Activated naive CD4-positive, alpha-beta T cell treated with anti-CD3 and anti-CD28 coated beads, Interleukin-2, amount 50 U/mL, for 24 hours (primary cell): Measurements from ENCODE around the gene COQ9.
"Not testable (repeated sequence)": the region's sequence is repeated elsewhere in the genome, so short reads cannot be mapped to it uniquely, and the experiment has no call there.

Experiments used
- H3K27ac Mint-ChIP-seq: one replicate; pipeline ENCODE4 v1.8.0; 2021; ENCODE audit warnings: mild to moderate bottlenecking, mixed read lengths
- H3K27me3 Mint-ChIP-seq: one replicate; pipeline ENCODE4 v1.8.0; 2021; ENCODE audit warnings: mixed read lengths
- H3K36me3 Mint-ChIP-seq: one replicate; pipeline ENCODE4 v1.8.0; 2021; ENCODE audit warnings: mixed read lengths
- H3K4me1 Mint-ChIP-seq: one replicate; pipeline ENCODE4 v1.8.0; 2021; ENCODE audit warnings: mixed read lengths
- H3K4me3 Mint-ChIP-seq: one replicate; pipeline ENCODE4 v1.8.0; 2021; ENCODE audit warnings: mild to moderate bottlenecking, mixed read lengths
- H3K9me3 Mint-ChIP-seq: one replicate; pipeline ENCODE4 v1.8.0; 2021; ENCODE audit warnings: mixed read lengths

Gene COQ9

DNA sequence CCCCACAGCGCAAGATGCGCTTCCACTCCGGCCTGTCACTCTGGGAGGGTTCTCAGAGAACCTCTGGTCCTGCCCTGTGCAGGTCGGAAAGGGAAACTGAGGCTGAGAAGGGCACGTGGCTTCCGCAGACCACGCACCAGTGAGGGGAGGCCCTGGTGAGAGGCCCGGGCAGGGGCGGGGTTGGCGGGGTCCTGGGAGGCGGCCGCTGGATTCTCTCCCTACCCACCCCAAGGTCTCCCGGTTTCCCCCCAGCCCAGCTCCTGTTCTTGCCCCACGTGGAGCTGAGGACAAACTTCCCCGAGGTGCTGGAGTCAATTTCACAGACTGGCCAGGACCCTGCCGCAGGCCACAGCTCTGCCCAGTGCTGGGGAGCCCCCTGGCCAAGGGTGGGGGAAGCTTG lies 31.2 kb upstream of the COQ9 start:
- Mint-ChIP-seq H3K36me3 (no peaks in the 10 kb centered on the region), H3K27ac (no peak overlapping the region), H3K27me3 (no peaks in the 10 kb centered on the region), H3K4me3 (no peak overlapping the region), H3K4me1 (peaks cover 22% of the 10 kb centered on the region), H3K9me3 (no peaks in the 10 kb centered on the region)

GRCh38 chr16:57419506-57419905 lies 27.8 kb upstream of the COQ9 start:
- Mint-ChIP-seq H3K27ac (peak overlapping the region; percentile 55), H3K9me3 (no peaks in the 10 kb centered on the region), H3K4me3 (no peak overlapping the region), H3K36me3 (no peaks in the 10 kb centered on the region), H3K27me3 (no peaks in the 10 kb centered on the region), H3K4me1 (peaks cover 28% of the 10 kb centered on the region)

GRCh38 chr16:57422026-57422944 lies 25.0 kb upstream of the COQ9 start:
- Mint-ChIP-seq H3K9me3 (no peaks in the 10 kb centered on the region), H3K36me3 (peaks cover under 1% of the 10 kb centered on the region), H3K27me3 (no peaks in the 10 kb centered on the region)

DNA sequence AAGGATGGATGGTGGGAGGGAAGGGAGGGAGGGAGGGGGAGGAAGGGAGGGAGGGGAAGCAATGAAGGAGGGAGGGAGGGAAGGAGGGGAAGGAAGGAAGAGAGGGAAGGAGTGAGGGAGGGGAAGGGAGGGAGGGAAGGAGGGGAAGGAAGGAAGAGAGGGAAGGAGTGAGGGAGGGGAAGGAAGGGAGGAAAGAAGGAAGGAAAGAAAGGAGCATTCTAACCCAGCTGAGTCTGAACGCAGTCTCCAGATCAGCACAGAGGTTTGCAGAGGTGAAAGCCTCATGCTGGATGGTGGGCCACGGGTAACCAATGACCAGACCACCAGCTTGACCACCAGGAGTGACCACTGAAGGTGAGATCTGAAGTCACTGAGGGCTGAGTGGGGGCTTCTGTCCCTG lies 24.1 kb upstream of the COQ9 start:
- Mint-ChIP-seq H3K36me3 (peaks cover 3% of the 10 kb centered on the region), H3K27ac (no peak overlapping the region), H3K9me3 (no peaks in the 10 kb centered on the region), H3K27me3 (no peaks in the 10 kb centered on the region), H3K4me1 (peaks cover 17% of the 10 kb centered on the region), H3K4me3 (no peak overlapping the region)

More at GRCh38 chr16:57422026-57422944, 25.0 kb upstream of the COQ9 start:
- Mint-ChIP-seq H3K4me3 (no peak overlapping the region), H3K27ac (no peak overlapping the region), H3K4me1 (peaks cover 23% of the 10 kb centered on the region)

DNA sequence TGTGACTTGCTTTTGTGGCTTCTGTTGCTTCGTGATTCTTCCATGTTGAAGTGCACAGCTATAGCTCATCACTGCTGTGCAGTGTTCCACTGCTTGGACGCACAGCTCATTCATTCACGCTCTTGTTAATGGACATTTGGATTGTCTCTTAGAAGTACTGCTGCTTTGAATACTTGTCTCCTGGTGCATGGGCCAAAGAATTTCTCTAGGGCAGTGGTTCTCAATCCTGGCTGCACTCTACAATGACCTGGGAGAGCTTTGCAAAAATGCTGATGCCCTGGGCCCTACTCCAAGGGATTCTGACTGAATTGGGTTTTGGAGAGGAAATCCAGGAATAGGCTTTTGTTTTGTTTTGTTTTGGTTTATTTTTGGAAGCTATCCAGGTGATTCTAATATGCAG lies 22.7 kb upstream of the COQ9 start:
- Mint-ChIP-seq H3K4me1 (peaks cover 9% of the 10 kb centered on the region), H3K27ac (no peak overlapping the region), H3K4me3 (no peak overlapping the region), H3K9me3 (no peaks in the 10 kb centered on the region), H3K27me3 (no peaks in the 10 kb centered on the region), H3K36me3 (peaks cover 9% of the 10 kb centered on the region)

GRCh38 chr16:57426356-57426755 lies 20.9 kb upstream of the COQ9 start:
- H3K36me3 Mint-ChIP-seq = peaks cover 19% of the 10 kb centered on the region

GRCh38 chr16:57427307-57427706 lies 20.0 kb upstream of the COQ9 start:
- Mint-ChIP-seq H3K27ac (no peak overlapping the region), H3K4me1 (peaks cover 5% of the 10 kb centered on the region), H3K27me3 (no peaks in the 10 kb centered on the region), H3K9me3 (no peaks in the 10 kb centered on the region), H3K36me3 (peaks cover 20% of the 10 kb centered on the region), H3K4me3 (no peak overlapping the region)

More at GRCh38 chr16:57426356-57426755, 20.9 kb upstream of the COQ9 start:
- no peak overlapping the region for H3K4me3 Mint-ChIP-seq
- peaks cover 6% of the 10 kb centered on the region for H3K4me1 Mint-ChIP-seq
- H3K27ac Mint-ChIP-seq = no peak overlapping the region
- H3K27me3 Mint-ChIP-seq = no peaks in the 10 kb centered on the region
- no peaks in the 10 kb centered on the region for H3K9me3 Mint-ChIP-seq

DNA sequence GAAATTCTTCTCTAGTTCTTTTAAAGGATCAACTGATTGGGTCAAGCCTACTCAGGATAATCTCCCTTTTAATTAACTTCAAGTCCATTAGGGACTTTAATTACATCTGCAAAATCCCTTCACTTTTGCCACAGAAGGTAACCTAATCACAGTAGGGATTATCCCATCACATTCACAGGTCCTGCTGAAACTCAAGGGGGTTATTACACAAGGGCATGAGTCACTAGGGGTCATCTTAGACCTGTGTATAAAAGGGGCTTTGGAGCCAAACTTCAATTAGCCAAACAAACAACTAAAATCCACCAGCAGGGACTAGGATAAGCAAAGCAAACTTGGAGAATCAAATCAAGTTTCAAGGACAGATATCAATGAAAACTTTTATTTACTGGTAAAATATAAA lies 19.5 kb upstream of the COQ9 start:
- H3K9me3 Mint-ChIP-seq = no peaks in the 10 kb centered on the region
- no peaks in the 10 kb centered on the region for H3K27me3 Mint-ChIP-seq
- H3K4me3 Mint-ChIP-seq = no peak overlapping the region
- H3K27ac Mint-ChIP-seq = no peak overlapping the region
- peaks cover 20% of the 10 kb centered on the region for H3K36me3 Mint-ChIP-seq
- H3K4me1 Mint-ChIP-seq = peaks cover 7% of the 10 kb centered on the region

- H3K36me3 Mint-ChIP-seq = peaks cover 31% of the 10 kb centered on the region
- peaks cover 34% of the 10 kb centered on the region for H3K4me1 Mint-ChIP-seq
- H3K4me3 Mint-ChIP-seq = no peak overlapping the region
- H3K27me3 Mint-ChIP-seq = no peaks in the 10 kb centered on the region
- H3K9me3 Mint-ChIP-seq = no peaks in the 10 kb centered on the region
- H3K27ac Mint-ChIP-seq = no peak overlapping the region
These were observed 16.3 kb upstream of the COQ9 start for GRCh38 chr16:57430955-57431354.

DNA sequence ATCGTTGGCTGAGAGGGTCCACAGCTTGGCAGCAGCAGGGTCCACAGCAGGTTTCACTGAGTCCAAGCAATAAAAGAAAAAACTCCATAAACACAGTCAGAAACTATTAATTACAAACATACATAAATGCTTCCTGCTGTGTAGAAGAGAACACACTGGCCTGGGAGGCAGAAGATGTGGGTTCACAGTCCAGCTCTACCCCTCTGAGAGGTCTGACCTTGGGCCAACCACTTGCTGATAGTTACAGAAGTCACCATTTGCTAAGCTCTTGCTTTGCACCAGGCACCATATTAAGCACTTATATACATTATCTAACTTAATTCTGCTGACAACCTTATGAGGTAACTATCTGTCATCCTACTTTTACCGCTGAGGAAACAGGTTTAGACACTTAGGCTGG lies 14.8 kb upstream of the COQ9 start:
- Mint-ChIP-seq H3K27ac (peak overlapping the region; percentile 77), H3K36me3 (peaks cover 28% of the 10 kb centered on the region), H3K27me3 (no peaks in the 10 kb centered on the region), H3K9me3 (no peaks in the 10 kb centered on the region), H3K4me3 (no peak overlapping the region), H3K4me1 (peaks cover 34% of the 10 kb centered on the region)

GRCh38 chr16:57432989-57433388 lies 14.3 kb upstream of the COQ9 start:
- peaks cover 28% of the 10 kb centered on the region for H3K36me3 Mint-ChIP-seq
- H3K27me3 Mint-ChIP-seq = no peaks in the 10 kb centered on the region
- no peak overlapping the region for H3K4me3 Mint-ChIP-seq
- peaks cover 34% of the 10 kb centered on the region for H3K4me1 Mint-ChIP-seq
- H3K9me3 Mint-ChIP-seq = no peaks in the 10 kb centered on the region
- peak overlapping the region; percentile 77 for H3K27ac Mint-ChIP-seq

- H3K27me3 Mint-ChIP-seq = no peaks in the 10 kb centered on the region
- H3K4me1 Mint-ChIP-seq = peaks cover 41% of the 10 kb centered on the region
- H3K4me3 Mint-ChIP-seq = peak overlapping the region; percentile 2
- H3K36me3 Mint-ChIP-seq = peaks cover 31% of the 10 kb centered on the region
- no peaks in the 10 kb centered on the region for H3K9me3 Mint-ChIP-seq
- H3K27ac Mint-ChIP-seq = peak overlapping the region; percentile 74
These were observed 13.3 kb upstream of the COQ9 start for GRCh38 chr16:57434003-57434402.

- Mint-ChIP-seq H3K36me3 (peaks cover 39% of the 10 kb centered on the region), H3K27ac (peak overlapping the region; percentile 23), H3K4me3 (no peak overlapping the region), H3K4me1 (peaks cover 41% of the 10 kb centered on the region), H3K9me3 (peaks cover 4% of the 10 kb centered on the region), H3K27me3 (no peaks in the 10 kb centered on the region)
These were observed 11.4 kb upstream of the COQ9 start for GRCh38 chr16:57435838-57436237.

DNA sequence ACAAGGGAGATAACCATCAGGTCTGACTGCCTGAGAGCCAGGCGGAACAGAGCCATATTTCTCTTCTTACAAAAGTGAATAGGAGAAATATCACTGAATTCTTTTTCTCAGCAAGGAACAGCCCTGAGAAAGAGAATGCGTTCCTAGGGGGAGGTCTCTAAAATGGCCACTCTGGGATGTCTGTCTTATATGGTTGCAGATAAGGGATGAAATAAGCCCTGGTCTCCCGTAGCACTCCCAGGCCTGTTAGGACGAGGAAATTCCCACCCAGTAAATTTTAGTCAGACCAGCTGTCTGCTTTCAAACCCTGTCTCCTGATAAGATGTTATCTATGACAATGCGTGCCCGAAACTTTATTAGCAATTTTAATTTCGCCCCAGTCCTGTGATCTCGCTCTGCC lies 7.3 kb upstream of the COQ9 start:
- Mint-ChIP-seq H3K36me3 (peaks cover 33% of the 10 kb centered on the region), H3K4me1 (peaks cover 30% of the 10 kb centered on the region)
- not testable (repeated sequence) for H3K9me3 Mint-ChIP-seq, H3K4me3 Mint-ChIP-seq, H3K27me3 Mint-ChIP-seq, H3K27ac Mint-ChIP-seq

- H3K27me3 Mint-ChIP-seq = not testable (repeated sequence)
- Mint-ChIP-seq H3K36me3 (peaks cover 31% of the 10 kb centered on the region), H3K4me1 (peaks cover 28% of the 10 kb centered on the region)
These were observed 6.7 kb upstream of the COQ9 start for GRCh38 chr16:57440551-57440950.

DNA sequence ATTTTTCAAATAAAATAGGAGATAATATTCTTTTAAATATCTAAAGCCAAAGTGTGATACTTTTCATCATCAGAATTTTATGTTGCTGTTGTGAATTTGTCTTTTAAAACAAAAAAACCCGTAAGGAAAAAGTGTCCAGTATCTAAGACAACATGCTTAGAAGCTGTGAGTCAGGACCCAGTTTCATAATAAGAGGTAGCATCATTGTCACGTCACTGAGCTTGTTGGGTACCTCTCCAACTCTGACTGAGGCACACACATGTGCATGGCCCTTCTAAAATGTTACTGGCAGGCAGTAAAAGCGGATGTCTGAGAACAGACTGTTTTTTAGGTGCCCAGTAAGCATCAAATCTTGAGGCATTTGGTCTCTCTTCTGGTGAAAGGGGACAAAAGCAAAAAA lies 2.6 kb upstream of the COQ9 start:
- H3K27me3 Mint-ChIP-seq = no peaks in the 10 kb centered on the region
- peak overlapping the region; percentile 41 for H3K27ac Mint-ChIP-seq
- peaks cover 2% of the 10 kb centered on the region for H3K9me3 Mint-ChIP-seq
- H3K36me3 Mint-ChIP-seq = peaks cover 18% of the 10 kb centered on the region
- peaks cover 47% of the 10 kb centered on the region for H3K4me1 Mint-ChIP-seq
- peak overlapping the region; percentile 49 for H3K4me3 Mint-ChIP-seq

More at GRCh38 chr16:57440551-57440950, 6.7 kb upstream of the COQ9 start:
- not testable (repeated sequence) for H3K9me3 Mint-ChIP-seq, H3K27ac Mint-ChIP-seq, H3K4me3 Mint-ChIP-seq
